Esophagus squamous epithelium (tissue), 5 donors: ENCODE results near the gene MICALL2. TPM values are rescaled to one million over a fixed set of nuclear protein-coding genes. Genes with fewer than 3 reads are reported as not detected.

Source experiments
- DNase-seq: peaks from one replicate; lab custom pipeline; 2025; lab: John Stamatoyannopoulos, UW
- H3K27ac ChIP-seq, 4 donors: fragments of 200-600 bp; sonication (generic); one replicate each; pipeline ENCODE4 v1.5.1; 2016 to 2019; ENCODE audit warnings: mild to moderate bottlenecking in 1 of 4
- H3K27me3 ChIP-seq, 4 donors: fragments of 200-600 bp; sonication (generic); 1 replicate in 3 of 4; 2 replicates in 1 of 4; pipeline versions ENCODE4 v1.5.1 to v1.6.0; 2017 to 2021; ENCODE audit warnings: antibody characterized with exemption in 1 of 4
- H3K36me3 ChIP-seq, 3 donors: fragments of 200-600 bp; sonication (generic); one replicate each; pipeline ENCODE4 v1.5.1; 2016 to 2019
- H3K4me1 ChIP-seq, 3 donors: fragments of 200-600 bp; sonication (generic); one replicate each; pipeline ENCODE4 v1.5.1; 2017 to 2019
- H3K4me3 ChIP-seq, 4 donors: fragments of 200-600 bp; sonication (generic); 1 replicate in 3 of 4; 2 replicates in 1 of 4; pipeline ENCODE4 v1.5.1; 2016 to 2019; ENCODE audit warnings: mild to moderate bottlenecking in 2 of 4, moderate library complexity in 1 of 4
- H3K9me3 ChIP-seq, 3 donors: fragments of 200-600 bp; sonication (generic); one replicate each; pipeline ENCODE4 v1.5.1; 2016 to 2019
- POLR2A ChIP-seq, 4 donors: fragments of 450-650 bp; IDR thresholded peaks; one replicate each; pipeline ENCODE4 v1.6.1; 2017; ENCODE audit warnings: antibody characterized with exemption in 4 of 4, mild to moderate bottlenecking in 4 of 4, moderate library complexity in 3 of 4
- WGBS, 2 donors: methylation state at CpG; one replicate each; pipeline ENCODE4 v1.1.5; 2018; 5-methylcytosine and 5-hydroxymethylcytosine counted together
- intact Hi-C: fragments of 100-400 bp; cut with DNase I; formaldehyde crosslinking; loops from one replicate; pipeline ENCODE4 v1.15.0; 2022
- total RNA-seq, 4 donors: library from RNA; depleted of rRNA; stranded (reverse); fragments of >200 nt; gene quantifications; one replicate each; pipeline ENCODE4 v1.1.0, GENCODE V29; 2016
- TF ChIP-seq, protein P1 (sequence below), 6 experiments: fragments of 450-650 bp in 4 of 6; fragments of 200-600 bp in 2 of 6; sonication (generic) in 2 of 6; IDR thresholded peaks; one replicate each; pipeline ENCODE4 v1.5.1; 2016 to 2019; ENCODE audit warnings: antibody characterized with exemption in 6 of 6, mild to moderate bottlenecking in 4 of 6, moderate library complexity in 4 of 6
- donor health status: DM: yes; HTN: yes; CAD: no.

MICALL2 gene
- total RNA-seq, 4 donors from 2014 or later = 14.1 to 17.5 (median 16.5) TPM

DNA sequence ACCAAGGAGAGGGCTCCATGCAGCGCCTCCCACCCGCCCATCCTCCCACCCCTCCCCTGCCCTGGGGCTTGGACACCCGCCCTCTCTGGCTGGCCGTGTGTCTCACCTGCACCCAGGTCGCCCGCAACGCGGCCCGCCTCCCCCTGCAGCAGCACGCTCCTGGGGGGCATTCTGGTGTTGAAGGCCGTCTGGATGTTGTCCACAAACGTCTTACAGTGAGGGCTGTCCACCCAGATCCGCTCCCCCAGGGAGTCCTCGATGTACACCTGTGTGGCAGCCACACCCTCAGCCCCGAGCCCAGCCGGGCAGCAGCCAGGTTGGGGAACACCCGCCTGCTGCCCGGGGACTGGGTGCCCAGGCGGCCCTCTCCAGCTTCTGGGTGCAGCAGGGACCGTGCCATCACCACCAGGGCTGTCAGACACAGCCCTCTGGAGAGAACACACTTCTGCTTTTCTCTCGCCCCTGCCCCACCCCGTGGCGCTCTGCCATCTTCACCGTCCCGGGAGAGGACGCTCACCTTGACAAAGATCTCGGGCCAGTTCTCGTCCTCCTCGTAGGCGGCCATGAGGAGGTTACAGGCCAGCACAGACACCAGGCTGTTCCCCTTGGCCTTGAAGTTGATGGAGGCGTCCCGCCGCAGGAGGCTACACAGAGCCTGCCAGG is 40.2 kb upstream of the MICALL2 start:
- intact Hi-C loops = no loop called here
- Histone ChIP-seq H3K27ac (no peak overlapping the region), H3K9me3 (no peaks in the 10 kb centered on the region), H3K36me3 (peaks cover 39 to 86% (median 45%) of the 10 kb centered on the region in 3 donors), H3K27me3 (no peaks in the 10 kb centered on the region), H3K4me3 (no peak overlapping the region), H3K4me1 (peaks cover 14 to 26% (median 21%) of the 10 kb centered on the region in 3 donors)
- no peak for TF ChIP-seq POLR2A (IDR thresholded peaks at IDR 0.05)
- TF ChIP-seq, protein P1, sequence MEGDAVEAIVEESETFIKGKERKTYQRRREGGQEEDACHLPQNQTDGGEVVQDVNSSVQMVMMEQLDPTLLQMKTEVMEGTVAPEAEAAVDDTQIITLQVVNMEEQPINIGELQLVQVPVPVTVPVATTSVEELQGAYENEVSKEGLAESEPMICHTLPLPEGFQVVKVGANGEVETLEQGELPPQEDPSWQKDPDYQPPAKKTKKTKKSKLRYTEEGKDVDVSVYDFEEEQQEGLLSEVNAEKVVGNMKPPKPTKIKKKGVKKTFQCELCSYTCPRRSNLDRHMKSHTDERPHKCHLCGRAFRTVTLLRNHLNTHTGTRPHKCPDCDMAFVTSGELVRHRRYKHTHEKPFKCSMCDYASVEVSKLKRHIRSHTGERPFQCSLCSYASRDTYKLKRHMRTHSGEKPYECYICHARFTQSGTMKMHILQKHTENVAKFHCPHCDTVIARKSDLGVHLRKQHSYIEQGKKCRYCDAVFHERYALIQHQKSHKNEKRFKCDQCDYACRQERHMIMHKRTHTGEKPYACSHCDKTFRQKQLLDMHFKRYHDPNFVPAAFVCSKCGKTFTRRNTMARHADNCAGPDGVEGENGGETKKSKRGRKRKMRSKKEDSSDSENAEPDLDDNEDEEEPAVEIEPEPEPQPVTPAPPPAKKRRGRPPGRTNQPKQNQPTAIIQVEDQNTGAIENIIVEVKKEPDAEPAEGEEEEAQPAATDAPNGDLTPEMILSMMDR (IDR thresholded peaks at IDR 0.05) = no peak
- WGBS, 2 donors = 80 to 100% methylated on average over 1 to 9 of the region's 33 CpGs
- no peak for DNase-seq

DNA sequence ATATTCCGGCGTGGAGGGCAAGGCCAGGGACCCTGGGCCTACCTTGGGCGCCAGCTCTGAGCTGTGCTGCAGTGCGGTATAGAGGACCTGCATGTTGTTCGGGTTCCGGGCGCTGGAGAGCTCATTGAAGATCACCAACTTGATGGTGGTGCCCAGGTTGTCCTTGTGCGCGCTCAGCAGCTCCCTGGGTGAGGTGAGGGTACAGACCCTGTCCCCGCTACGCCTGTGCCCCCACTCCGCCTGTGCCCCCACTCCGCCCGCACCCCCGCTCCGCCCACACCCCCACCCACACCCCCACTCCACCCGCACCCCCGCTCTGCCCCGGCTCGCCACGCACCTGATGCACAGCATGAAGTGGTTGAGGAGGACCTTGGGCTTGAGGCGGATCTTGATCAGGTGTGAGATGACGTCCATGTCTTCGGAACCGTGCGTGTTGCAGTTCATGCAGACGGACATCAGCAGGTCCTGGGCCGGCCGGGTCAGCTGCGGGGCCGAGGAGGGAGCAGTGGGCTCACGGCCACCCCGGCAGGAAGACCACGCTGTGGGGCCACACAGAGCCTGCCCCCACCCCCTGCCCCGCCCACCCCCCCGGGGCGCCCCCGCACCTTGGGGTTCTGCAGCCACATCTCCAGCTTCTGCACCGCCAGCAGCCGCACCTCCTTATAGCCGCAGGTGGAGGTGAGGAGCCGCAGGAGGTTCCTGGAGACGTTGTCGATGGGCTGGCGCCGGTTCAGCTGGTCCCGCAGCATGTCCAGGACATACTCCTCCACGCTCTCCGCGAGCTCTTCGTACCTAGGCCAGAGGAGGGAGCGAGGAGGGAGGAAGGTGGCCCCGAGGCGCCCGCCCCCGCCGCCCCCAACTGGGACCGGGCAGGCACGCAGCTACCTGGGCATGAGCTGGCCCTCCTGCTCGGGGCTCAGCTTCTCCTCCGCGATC is 39.4 kb upstream of the MICALL2 start:
- TF ChIP-seq, protein P1 (IDR thresholded peaks at IDR 0.05) = no peak
- no peak for TF ChIP-seq POLR2A (IDR thresholded peaks at IDR 0.05)
- WGBS, 2 donors = 93 to 97% methylated on average over 3 to 11 of the region's 62 CpGs
- Histone ChIP-seq H3K36me3 (peaks cover 39 to 95% (median 48%) of the 10 kb centered on the region in 3 donors), H3K4me1 (peaks cover 13 to 23% (median 20%) of the 10 kb centered on the region in 3 donors), H3K4me3 (no peak overlapping the region), H3K27ac (no peak overlapping the region), H3K27me3 (no peaks in the 10 kb centered on the region), H3K9me3 (no peaks in the 10 kb centered on the region)
- DNase-seq = no peak
- intact Hi-C loops = no loop called here

DNA sequence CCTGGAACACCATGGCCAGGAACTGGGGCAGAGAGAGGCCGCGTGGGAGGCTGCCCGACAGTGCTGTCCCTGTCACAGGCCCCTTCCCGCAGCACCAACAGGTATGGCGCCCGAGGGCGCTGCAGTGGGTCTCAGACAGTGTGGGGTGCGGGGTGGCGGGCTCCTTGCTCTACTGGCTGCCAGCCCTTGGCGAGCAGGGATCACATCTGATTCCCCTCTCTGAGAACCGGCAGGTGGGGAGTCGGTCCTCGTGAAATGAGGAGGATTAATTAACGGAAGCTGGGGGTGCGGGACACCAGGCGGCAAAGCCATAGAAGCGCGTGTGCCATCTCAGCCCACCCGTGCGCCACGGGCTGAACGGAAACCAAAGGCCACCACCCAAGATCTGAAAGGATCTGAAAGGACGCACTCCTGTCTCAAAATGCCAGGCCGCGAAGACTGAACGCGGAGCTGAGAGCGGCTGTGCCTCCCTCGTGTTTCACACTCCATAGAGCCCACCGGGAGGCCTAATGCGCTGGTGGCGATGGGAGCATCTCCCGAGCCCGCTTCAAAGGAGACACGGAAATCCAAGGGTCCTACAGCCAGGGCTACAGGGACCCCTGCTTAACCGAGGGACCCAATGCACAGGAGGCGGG is 38.1 kb upstream of the MICALL2 start:
- DNase-seq = no peak
- peaks cover 35 to 100% (median 48%) of the 10 kb centered on the region in 3 donors for H3K36me3 ChIP-seq
- intact Hi-C loops = no loop called here
- no peak for TF ChIP-seq POLR2A (IDR thresholded peaks at IDR 0.05)
- TF ChIP-seq, protein P1 (IDR thresholded peaks at IDR 0.05) = no peak
- 95% methylated on average over 13 to 14 of the region's 37 CpGs for WGBS, 2 donors
- no peaks in the 10 kb centered on the region for H3K9me3 ChIP-seq
- H3K27ac ChIP-seq = no peak overlapping the region
- no peak overlapping the region for H3K4me3 ChIP-seq
- peaks cover 1 to 11% (median 8%) of the 10 kb centered on the region in 3 donors for H3K4me1 ChIP-seq
- no peaks in the 10 kb centered on the region for H3K27me3 ChIP-seq

DNA sequence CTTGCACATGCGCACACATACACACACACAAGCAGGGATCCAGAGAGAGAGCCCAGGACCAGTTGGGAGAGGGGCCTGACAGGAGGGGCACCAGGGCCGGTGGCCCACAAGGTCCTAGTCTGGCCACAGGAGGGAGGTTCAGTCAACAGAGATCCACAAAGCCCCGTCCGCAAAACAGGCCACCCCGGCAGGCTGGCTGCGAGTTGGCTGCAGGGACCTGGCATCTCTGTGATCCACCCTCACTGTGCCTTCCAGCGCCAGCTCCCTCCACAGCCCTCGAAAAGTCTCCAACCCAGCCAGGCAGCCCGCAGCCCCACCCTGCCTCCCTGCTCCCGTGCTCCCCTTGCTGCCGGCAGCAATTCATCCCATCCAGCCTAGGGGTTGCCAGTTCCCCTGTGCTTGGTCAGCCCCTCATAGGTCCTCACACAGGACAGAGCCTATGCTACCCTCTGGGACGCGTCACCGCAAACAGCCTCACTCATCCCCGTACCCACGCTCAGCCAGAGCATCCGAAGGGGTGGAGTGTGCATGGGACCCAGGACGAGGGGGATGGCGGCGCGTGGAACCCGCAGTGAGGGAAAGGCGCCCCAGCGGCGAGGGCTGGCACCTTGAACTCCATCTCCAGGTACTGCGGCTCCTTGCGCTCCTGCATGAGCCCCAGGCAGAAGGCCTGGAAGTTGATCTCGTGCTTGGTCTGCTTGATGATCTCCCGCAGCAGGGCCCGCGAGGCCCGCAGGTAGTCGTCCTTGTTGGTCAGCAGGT is 37.4 kb upstream of the MICALL2 start:
- no peak for DNase-seq
- peaks cover 31 to 100% (median 45%) of the 10 kb centered on the region in 3 donors for H3K36me3 ChIP-seq
- intact Hi-C loops = no loop called here
- no peak overlapping the region for H3K4me3 ChIP-seq
- H3K9me3 ChIP-seq = no peaks in the 10 kb centered on the region
- no peaks in the 10 kb centered on the region for H3K27me3 ChIP-seq
- no peak for TF ChIP-seq POLR2A (IDR thresholded peaks at IDR 0.05)
- TF ChIP-seq, protein P1 (IDR thresholded peaks at IDR 0.05) = no peak
- no peak overlapping the region for H3K27ac ChIP-seq
- peaks cover 0 to 4% (median 1%) of the 10 kb centered on the region in 3 donors for H3K4me1 ChIP-seq
- 87 to 97% methylated on average over 5 to 13 of the region's 33 CpGs for WGBS, 2 donors
